Vagina (tissue), 2 donors: Measurements from ENCODE around the gene AKR1E2.

Experiments used
- CTCF ChIP-seq, 3 experiments: fragments of 450-650 bp in 2 of 3; fragments of 200-600 bp in 1 of 3; sonication (generic) in 1 of 3; IDR thresholded peaks; one replicate each; pipeline ENCODE4 v1.5.1; 2017 to 2019; ENCODE audit warnings: antibody characterized with exemption in 3 of 3, mild to moderate bottlenecking in 2 of 3, moderate library complexity in 2 of 3
- POLR2A ChIP-seq, 2 donors: fragments of 450-650 bp; IDR thresholded peaks; one replicate each; pipeline ENCODE4 v1.6.1; 2017; ENCODE audit warnings: antibody characterized with exemption in 2 of 2, mild to moderate bottlenecking in 2 of 2, moderate library complexity in 2 of 2
- POLR2AphosphoS5 ChIP-seq, 2 donors: sonication (generic); formaldehyde crosslinking; IDR thresholded peaks; one replicate each; pipeline ENCODE4 v1.9.0; 2017; ENCODE audit warnings: antibody characterized with exemption in 2 of 2, mild to moderate bottlenecking in 2 of 2, low read depth in 1 of 2; ENCODE audit not compliant: insufficient read depth in 1 of 2

DNA sequence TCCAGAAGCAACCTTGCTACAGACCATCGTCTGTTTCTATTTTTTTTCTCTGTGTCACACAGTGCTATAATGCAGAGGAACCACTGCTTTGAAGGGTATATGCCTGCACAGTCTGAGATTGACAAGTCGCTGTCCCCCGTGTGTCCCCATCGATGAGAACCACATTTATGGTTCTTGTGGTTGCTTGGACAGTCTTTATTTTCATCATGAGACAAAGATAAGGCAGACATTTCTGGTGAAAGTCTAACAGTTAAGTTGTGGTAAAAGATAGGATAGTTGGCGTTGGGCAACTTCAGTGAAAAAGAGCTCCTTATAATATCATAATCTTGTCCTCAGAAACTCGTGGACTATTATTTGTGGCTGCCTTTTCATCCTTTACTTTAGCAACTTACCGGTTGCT lies 6.3 kb upstream of the AKR1E2 start:
- TF ChIP-seq POLR2AphosphoS5 (IDR thresholded peaks at IDR 0.05; ENCODE audit: insufficient read depth in 1 of 2, low read depth in 1 of 2) (no peak), POLR2A (IDR thresholded peaks at IDR 0.05) (no peak), CTCF (IDR thresholded peaks at IDR 0.05) (no peak)
